ENCODE data around the gene RAB5A. TPM values are rescaled to one million over a fixed set of nuclear protein-coding genes. Genes with fewer than 3 reads are reported as not detected.
A peak's percentile ranks its signal among the peaks of the same experiment; 100 is the strongest.
"Not testable (repeated sequence)": the region's sequence is repeated elsewhere in the genome, so short reads cannot be mapped to it uniquely, and the experiment has no call there.

RAB5A gene
- total RNA-seq, 4 donors from 2014 or later: 82.4 to 108 (median 94.4) TPM

- Histone ChIP-seq H3K36me3 (peaks cover 12% of the 10 kb centered on the region), H3K27me3 (no peaks in the 10 kb centered on the region), H3K9me3 (no peaks in the 10 kb centered on the region), H3K27ac (peak overlapping the region; percentile 100), H3K4me1 (peaks cover 49% of the 10 kb centered on the region), H3K4me3 (peak overlapping the region; percentile 92)
- WGBS: 0% methylated on average over 2 of the region's 2 CpGs
- no peak for DNase-seq (ENCODE audit: low spot score in 2 of 2)
- TF ChIP-seq CTCF (IDR thresholded peaks at IDR 0.05) (no peak), POLR2AphosphoS5 (IDR thresholded peaks at IDR 0.05) (no peak), POLR2A (IDR thresholded peaks at IDR 0.05) (no peak), EP300 (IDR thresholded peaks at IDR 0.05) (no peak)
These were observed 1.3 kb downstream of the RAB5A start for GRCh38 chr3:19948226-19948591.

GRCh38 chr3:19950316-19950715 is 3.4 kb downstream of the RAB5A start:
- Histone ChIP-seq H3K9me3 (no peaks in the 10 kb centered on the region), H3K36me3 (peaks cover 31% of the 10 kb centered on the region), H3K27me3 (no peaks in the 10 kb centered on the region), H3K4me1 (peaks cover 49% of the 10 kb centered on the region), H3K27ac (no peak overlapping the region), H3K4me3 (no peak overlapping the region)
- 94% methylated on average over 2 of the region's 2 CpGs for WGBS
- TF ChIP-seq EP300 (IDR thresholded peaks at IDR 0.05) (no peak), POLR2A (IDR thresholded peaks at IDR 0.05) (no peak), CTCF (IDR thresholded peaks at IDR 0.05) (no peak), POLR2AphosphoS5 (IDR thresholded peaks at IDR 0.05) (no peak)
- DNase-seq (ENCODE audit: low spot score in 2 of 2): no peak

GRCh38 chr3:19954676-19955075 is 7.8 kb downstream of the RAB5A start:
- TF ChIP-seq EP300 (IDR thresholded peaks at IDR 0.05) (no peak), POLR2AphosphoS5 (IDR thresholded peaks at IDR 0.05) (no peak), CTCF (IDR thresholded peaks at IDR 0.05) (no peak), POLR2A (IDR thresholded peaks at IDR 0.05) (no peak)
- Histone ChIP-seq H3K27me3 (no peaks in the 10 kb centered on the region), H3K4me1 (peaks cover 26% of the 10 kb centered on the region), H3K36me3 (peaks cover 36% of the 10 kb centered on the region), H3K27ac (no peak overlapping the region), H3K9me3 (no peaks in the 10 kb centered on the region), H3K4me3 (no peak overlapping the region)
- WGBS: 94% methylated on average over 4 of the region's 4 CpGs
- DNase-seq (ENCODE audit: low spot score in 2 of 2): no peak

- not testable (repeated sequence) for DNase-seq (ENCODE audit: low spot score in 2 of 2); H3K9me3 ChIP-seq; H3K4me3 ChIP-seq; H3K4me1 ChIP-seq; H3K27ac ChIP-seq; H3K27me3 ChIP-seq
- peaks cover 28% of the 10 kb centered on the region for H3K36me3 ChIP-seq
- WGBS: 93% methylated on average over 9 of the region's 9 CpGs
These were observed 10.5 kb downstream of the RAB5A start for GRCh38 chr3:19957354-19957753.

GRCh38 chr3:19959505-19959904 is 12.6 kb downstream of the RAB5A start:
- Histone ChIP-seq H3K36me3 (peaks cover 14% of the 10 kb centered on the region), H3K4me3 (no peak overlapping the region), H3K27ac (no peak overlapping the region), H3K4me1 (peaks cover 6% of the 10 kb centered on the region), H3K9me3 (no peaks in the 10 kb centered on the region), H3K27me3 (no peaks in the 10 kb centered on the region)
- DNase-seq (ENCODE audit: low spot score in 2 of 2): no peak
- no peak for TF ChIP-seq POLR2AphosphoS5 (IDR thresholded peaks at IDR 0.05)
- TF ChIP-seq POLR2A (IDR thresholded peaks at IDR 0.05): no peak
- no peak for TF ChIP-seq CTCF (IDR thresholded peaks at IDR 0.05)
- no peak for TF ChIP-seq EP300 (IDR thresholded peaks at IDR 0.05)
- 67% methylated on average over 4 of the region's 4 CpGs for WGBS

- Histone ChIP-seq H3K9me3 (no peaks in the 10 kb centered on the region), H3K4me3 (no peak overlapping the region), H3K27ac (no peak overlapping the region), H3K36me3 (peaks cover 2% of the 10 kb centered on the region), H3K4me1 (peaks cover 6% of the 10 kb centered on the region), H3K27me3 (no peaks in the 10 kb centered on the region)
- no peak for DNase-seq (ENCODE audit: low spot score in 2 of 2)
- 71% methylated on average over 4 of the region's 4 CpGs for WGBS
- TF ChIP-seq POLR2A (IDR thresholded peaks at IDR 0.05): no peak
- no peak for TF ChIP-seq POLR2AphosphoS5 (IDR thresholded peaks at IDR 0.05)
These were observed 13.8 kb downstream of the RAB5A start for GRCh38 chr3:19960696-19961095.

All from suprapubic skin (tissue), 4 donors.